HG02885 (cell line): ENCODE data around the gene MYOT.

Experiments used
- ATAC-seq: cut with Tn5 transposase; IDR thresholded peaks from one replicate; pipeline ENCODE4 v1.9.1; 2021; ENCODE audit warnings: mild to moderate bottlenecking; ENCODE audit not compliant: unreplicated experiment, poor library complexity

The MYOT gene

DNA sequence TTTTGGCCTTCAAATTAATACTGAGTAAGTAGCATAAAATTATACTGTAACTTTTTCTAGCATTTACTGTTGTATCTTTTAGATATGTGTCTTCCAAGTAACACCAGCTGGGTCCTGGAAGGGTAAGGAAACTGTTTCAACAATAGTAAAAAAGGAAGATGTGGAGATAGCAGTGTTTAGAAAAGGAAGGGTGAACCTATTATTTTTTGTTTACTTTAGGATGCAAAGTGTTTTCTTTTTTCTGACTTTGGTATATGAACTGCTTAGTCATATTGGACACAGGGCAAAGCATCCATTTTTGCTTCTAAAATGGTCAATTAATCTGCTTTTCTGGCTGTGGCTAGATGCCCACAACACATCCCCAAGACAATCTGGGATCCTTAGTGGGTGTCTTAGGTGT, 26.9 kb downstream of the MYOT start:
- ATAC-seq: no peak

DNA sequence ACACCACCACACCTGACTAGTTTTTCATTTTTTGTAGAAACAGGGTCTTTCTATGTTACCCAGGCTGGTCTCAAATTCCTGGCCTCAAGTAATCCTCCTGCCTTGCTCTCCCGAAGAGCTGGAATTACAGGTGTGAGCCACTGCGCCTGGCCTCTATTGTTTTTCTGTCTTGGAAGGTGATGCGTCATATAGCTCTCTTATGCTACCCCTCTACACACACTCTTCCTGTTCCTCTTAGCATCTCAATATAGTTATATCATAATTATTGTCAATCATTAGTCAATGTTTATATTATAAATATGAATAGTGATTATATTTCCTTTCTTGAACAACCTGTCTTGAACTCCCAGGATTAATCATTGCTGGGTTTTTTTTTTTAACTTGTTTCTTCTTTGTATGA, 28.9 kb downstream of the MYOT start:
- ATAC-seq: no peak

DNA sequence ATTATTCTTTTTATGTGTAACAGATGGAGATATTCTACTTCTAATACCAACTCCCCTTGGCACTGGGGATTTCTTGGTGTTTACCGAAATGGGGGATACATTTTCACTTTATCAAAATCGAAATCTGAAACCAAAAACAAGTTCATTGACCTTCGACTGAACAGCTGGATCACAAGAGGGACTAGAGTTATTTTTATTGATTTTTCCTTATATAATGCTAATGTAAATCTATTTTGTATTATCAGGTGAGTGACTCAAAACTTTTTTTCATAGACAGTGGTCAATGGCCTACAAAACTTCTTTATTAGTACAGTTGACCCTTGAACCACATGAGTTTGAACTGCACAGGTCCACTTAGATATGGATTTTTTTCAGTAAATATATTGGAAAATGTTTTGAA, 31.8 kb downstream of the MYOT start:
- no peak for ATAC-seq

DNA sequence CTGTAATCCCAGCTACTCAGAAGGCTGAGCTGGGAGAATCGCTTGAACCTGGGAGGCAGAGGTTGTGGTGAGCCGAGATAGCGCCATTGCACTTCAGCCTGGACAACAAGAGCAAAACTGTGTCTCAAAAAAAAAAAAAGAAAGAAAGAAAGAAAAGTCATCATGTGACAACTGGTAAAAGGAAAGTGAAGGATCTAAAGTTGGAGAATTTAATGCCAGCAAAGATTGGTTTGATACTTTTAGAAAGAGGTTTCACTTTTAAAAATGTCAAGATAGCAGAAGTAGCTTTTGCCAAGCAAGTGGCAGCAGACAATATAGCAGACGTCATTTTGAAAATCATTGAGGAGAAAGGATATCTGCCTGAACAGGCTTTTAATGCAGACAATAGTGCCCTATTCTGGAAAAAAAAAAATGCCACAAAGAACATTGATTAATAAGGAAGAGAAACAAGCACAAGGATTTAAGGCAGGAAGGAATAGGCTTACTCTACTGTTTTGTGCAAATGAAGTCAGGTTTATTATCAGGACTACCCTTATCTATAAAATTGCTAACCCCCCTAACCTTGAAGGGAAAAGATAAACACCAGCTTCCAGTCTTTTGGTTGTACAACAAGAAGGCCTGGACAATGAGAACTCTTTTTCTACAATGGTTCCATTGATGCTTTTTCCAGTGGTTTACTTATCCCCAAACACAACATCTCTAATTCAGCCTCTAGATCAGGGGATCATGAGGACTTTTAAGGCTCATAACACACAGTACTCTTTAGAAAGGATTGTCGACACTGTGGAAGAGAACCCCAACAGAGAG, 33.6 kb downstream of the MYOT start:
- ATAC-seq: no peak

DNA sequence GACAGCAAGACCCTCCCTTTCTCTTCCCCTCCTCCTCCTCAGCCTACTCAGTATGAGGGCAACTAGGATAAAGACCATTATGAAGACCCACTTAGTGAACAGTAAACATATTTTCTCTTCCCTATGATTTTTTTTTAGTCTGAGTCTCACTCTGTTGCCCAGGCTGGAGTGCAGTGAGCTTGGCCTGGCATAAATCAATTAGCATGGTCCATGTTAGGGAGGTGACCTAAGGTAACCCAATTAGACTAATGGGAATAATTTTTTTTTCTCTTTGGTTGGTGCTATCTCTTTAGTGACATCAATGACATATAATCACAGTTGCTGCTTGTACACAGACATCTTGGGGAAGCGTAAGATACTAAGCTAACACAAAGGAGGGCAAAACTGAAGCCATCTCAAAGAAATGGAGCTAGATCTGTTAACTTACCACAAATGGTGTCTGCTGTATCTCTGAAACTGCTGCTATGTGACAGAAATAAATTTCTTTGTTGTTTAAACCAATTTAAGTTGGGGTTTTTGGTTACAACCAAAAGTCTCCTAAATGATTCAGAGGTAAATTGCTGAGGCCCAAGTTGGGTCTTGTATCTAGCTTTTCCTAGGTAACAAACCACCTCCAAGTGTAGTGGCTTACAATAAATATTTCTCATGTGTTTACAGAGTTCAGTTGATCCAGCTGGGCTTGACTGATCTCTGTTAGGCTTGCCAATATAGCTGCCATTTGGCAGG, 34.9 kb downstream of the MYOT start:
- no peak for ATAC-seq

DNA sequence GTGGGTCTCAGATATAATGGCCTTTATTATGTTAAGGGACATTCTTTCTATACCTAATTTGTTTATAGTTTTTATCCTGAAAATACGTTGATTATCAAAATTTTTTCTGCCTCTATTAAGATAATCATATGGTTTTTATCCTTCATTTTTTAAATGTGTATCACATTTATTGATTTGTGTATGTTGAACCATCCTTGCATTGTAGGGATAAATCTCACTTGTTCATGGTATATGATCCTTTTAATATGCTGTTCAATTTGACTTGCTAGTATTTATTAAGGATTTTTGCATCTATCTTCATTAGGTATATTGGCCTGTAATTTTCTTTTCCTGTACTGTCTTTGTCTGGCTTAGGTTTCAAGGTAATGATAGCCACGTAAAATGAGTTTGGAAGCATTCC, 47.1 kb downstream of the MYOT start:
- ATAC-seq: no peak

DNA sequence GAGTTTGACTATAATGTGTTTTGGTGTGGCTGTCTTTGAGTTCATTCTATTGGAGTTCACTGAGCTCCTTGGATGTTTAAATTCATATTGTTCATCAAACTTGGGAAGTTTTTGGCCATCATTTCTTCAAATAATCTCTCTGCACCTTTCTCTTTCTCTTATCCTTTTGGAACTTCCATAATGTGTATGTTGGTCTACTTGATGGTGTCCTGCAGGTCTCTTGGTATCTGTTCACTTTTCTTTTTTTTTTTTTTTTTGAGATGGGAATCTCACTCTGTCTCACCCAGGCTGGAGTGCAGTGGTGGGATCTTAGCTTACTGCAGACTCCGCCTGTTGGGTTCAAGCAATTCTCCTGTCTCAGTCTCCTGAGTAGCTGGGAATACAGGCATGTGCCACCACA, 49.3 kb downstream of the MYOT start:
- no peak for ATAC-seq

DNA sequence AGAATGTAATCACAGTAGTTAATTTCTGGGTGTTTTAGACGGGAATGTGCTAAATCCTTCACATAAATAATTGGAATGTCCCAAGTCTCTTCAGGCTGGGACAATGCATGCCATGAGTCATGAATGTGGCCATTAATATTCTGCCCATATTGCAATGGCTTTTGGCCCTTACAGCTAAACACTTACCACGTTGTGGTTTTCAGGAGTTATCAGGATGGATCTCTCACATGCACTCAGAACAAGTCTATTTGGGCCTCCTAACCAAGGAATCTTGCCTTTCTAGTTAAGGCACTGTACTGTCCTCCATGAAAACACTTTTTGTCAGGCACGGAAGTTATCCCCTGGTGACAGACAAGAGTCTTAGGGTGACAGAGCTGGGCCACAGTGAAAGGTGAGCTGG, 54.3 kb downstream of the MYOT start:
- ATAC-seq: no peak

DNA sequence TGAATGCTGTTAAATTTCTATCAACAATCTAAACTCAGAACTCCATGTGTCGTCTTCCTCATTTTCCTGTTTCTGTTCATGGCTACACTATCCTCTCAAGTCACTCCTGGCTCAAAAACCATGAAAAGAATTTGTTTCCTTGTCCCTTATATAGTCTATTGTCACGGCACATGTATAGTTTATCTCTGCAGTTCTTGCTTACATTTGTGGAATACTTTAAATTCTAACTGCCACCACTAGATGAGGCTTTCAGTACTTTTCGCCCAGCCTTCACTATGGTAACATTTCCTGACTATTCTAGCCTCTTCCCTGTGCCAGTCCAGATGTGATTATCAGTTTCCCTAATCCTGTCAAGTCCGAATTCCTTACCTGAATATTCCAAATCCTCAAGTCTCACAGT, 56.2 kb downstream of the MYOT start:
- ATAC-seq: no peak

DNA sequence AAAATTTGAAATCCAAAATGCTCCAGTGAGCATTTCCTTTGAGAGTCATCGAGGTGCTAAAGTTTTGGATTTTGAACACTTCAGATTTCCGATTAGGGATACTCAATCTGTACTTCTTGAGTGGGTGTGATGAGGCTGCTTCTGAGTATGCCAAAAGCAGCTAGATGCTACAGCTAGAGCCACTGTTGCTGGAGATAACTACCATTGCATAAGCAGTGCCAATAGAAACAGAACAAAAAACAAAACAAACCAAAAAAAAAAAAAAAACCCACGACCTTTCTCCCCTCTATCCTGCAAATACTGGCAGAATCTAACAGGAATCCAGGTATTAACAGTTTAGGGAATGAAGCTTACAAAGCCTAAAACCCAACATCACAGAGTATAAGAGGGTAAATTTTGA, 65.1 kb downstream of the MYOT start:
- ATAC-seq: no peak

DNA sequence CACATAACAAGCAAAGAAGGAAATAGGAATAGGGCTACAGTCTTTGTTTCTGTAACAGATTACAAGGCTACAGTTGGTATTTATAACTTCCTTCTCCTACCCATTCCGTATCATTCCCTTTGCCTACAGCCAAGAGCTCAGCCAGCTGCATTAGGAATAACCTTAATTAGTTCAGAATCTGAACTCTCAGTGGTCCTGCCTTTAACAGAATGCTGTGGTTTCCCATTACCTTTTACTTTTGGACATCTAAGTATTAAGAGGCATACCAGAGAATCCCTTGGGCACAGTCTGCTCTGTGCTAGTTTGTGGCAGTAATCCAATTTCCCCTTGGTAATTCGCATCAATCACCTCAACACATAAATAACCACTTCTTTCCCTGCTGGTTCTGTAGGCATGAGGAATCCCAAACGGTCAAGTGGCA, 65.8 kb downstream of the MYOT start:
- ATAC-seq: no peak

DNA sequence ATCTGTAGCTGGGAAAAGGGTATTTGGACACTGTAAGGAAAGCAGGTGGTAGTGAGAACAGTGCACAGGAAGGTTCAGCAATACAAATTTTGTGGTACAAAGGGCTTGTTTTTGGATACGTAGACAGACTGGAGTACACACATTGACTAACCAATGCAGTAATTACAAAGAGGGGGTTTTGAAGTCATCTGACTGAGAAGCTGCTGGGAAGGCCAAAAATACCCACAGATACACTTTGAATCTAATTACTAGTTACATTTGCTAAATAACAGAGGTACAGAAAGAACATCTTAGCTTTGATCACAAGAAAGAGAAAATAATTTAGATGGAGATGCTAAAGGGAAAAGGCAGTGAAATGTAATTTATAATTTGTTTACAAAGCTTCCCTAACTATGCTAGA, 67.5 kb downstream of the MYOT start:
- no peak for ATAC-seq

DNA sequence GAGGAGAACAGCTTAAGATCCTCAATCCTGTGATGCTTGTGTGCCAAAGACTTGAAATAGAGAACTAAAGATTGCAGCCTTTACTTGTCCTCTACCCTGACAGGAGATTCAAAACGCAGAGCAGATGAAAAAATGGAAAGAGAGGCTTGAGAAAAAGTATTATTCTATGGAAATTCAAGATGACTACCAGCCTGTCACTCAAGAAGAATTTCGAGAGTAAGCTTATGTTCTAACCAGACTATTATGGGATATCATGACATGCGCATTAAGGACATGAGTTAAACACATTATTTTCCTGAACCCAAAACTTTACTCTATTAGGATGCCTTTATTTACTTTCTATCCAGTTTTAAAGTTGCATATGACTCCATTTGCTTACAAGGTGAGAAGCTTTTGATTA, 68.0 kb downstream of the MYOT start:
- ATAC-seq: no peak
